ENCODE results near the gene JAZF1.

JAZF1 gene

DNA sequence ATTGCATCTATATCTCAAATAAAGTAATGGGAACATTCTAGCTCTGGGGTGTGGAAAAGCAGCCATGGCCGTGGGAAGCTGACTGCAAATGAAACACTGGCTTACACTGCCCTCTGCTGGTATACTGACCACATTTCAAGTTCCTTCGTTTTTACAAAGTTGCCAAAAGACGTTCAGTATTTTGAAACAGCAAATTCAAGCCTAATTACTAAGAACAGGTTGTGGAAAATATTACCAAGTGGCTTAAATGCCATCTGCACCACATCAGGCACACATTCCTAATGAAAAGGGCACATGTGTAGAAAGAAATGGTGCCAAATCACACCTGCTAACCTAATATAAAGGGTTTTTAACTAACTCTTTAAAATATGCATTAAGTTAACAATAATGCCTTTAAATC is 83.9 kb downstream of the JAZF1 start:
- Histone ChIP-seq H3K4me3 (ENCODE audit: low read depth in 1 of 2, low read length in 2 of 2) (no peak overlapping the region), H3K4me1 (ENCODE audit: control insufficient read depth in 1 of 2, insufficient read depth in 2 of 2, low read length in 2 of 2) (peaks cover 0 to 5% of the 10 kb centered on the region in 2 donors), H3K27ac (ENCODE audit: low read length) (no peak overlapping the region), H3K27me3 (ENCODE audit: low read depth, low read length) (no peaks in the 10 kb centered on the region), H3K36me3 (ENCODE audit: control insufficient read depth in 1 of 2, insufficient read depth in 2 of 2, low read length in 2 of 2) (no peaks in the 10 kb centered on the region), H3K9me3 (ENCODE audit: control insufficient read depth in 1 of 2, low read length in 2 of 2) (no peaks in the 10 kb centered on the region)

DNA sequence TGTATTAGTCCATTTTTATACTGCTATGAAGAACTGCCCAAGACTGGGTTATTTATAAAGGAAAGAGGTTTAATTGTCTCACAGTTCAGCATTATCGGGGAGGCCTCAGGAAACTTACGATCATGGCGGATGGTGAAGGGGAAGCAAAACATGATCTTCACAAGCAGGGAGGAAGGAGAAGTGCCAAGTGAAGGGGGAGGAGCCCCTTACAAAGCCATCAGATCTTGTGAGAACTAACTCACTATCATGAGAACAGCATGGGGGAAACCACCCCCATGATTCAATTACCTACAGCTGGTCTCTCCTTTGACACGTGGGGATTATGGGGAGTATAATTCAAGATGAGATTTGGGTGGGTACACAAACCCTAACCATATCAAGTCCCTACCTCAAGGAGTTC is 85.4 kb downstream of the JAZF1 start:
- H3K36me3 ChIP-seq (ENCODE audit: control insufficient read depth in 1 of 2, insufficient read depth in 2 of 2, low read length in 2 of 2): no peaks in the 10 kb centered on the region
- no peaks in the 10 kb centered on the region for H3K9me3 ChIP-seq (ENCODE audit: control insufficient read depth in 1 of 2, low read length in 2 of 2)
- H3K27ac ChIP-seq (ENCODE audit: low read length): no peak overlapping the region
- H3K27me3 ChIP-seq (ENCODE audit: low read depth, low read length): no peaks in the 10 kb centered on the region
- no peak overlapping the region for H3K4me3 ChIP-seq (ENCODE audit: low read depth in 1 of 2, low read length in 2 of 2)
- peaks cover 0 to 5% of the 10 kb centered on the region in 2 donors for H3K4me1 ChIP-seq (ENCODE audit: control insufficient read depth in 1 of 2, insufficient read depth in 2 of 2, low read length in 2 of 2)

GRCh38 chr7:28093623-28094232 is 86.9 kb downstream of the JAZF1 start:
- Histone ChIP-seq H3K27ac (ENCODE audit: low read length) (no peak overlapping the region), H3K36me3 (ENCODE audit: control insufficient read depth in 1 of 2, insufficient read depth in 2 of 2, low read length in 2 of 2) (no peaks in the 10 kb centered on the region), H3K27me3 (ENCODE audit: low read depth, low read length) (no peaks in the 10 kb centered on the region), H3K4me3 (ENCODE audit: low read depth in 1 of 2, low read length in 2 of 2) (no peak overlapping the region), H3K4me1 (ENCODE audit: control insufficient read depth in 1 of 2, insufficient read depth in 2 of 2, low read length in 2 of 2) (peaks cover 0 to 5% of the 10 kb centered on the region in 2 donors), H3K9me3 (ENCODE audit: control insufficient read depth in 1 of 2, low read length in 2 of 2) (no peaks in the 10 kb centered on the region)

GRCh38 chr7:28091190-28091589 is 89.4 kb downstream of the JAZF1 start:
- Histone ChIP-seq H3K4me1 (ENCODE audit: control insufficient read depth in 1 of 2, insufficient read depth in 2 of 2, low read length in 2 of 2) (no peaks in the 10 kb centered on the region), H3K4me3 (ENCODE audit: low read depth in 1 of 2, low read length in 2 of 2) (no peak overlapping the region), H3K9me3 (ENCODE audit: control insufficient read depth in 1 of 2, low read length in 2 of 2) (no peaks in the 10 kb centered on the region), H3K27me3 (ENCODE audit: low read depth, low read length) (no peaks in the 10 kb centered on the region), H3K36me3 (ENCODE audit: control insufficient read depth in 1 of 2, insufficient read depth in 2 of 2, low read length in 2 of 2) (no peaks in the 10 kb centered on the region), H3K27ac (ENCODE audit: low read length) (no peak overlapping the region)

DNA sequence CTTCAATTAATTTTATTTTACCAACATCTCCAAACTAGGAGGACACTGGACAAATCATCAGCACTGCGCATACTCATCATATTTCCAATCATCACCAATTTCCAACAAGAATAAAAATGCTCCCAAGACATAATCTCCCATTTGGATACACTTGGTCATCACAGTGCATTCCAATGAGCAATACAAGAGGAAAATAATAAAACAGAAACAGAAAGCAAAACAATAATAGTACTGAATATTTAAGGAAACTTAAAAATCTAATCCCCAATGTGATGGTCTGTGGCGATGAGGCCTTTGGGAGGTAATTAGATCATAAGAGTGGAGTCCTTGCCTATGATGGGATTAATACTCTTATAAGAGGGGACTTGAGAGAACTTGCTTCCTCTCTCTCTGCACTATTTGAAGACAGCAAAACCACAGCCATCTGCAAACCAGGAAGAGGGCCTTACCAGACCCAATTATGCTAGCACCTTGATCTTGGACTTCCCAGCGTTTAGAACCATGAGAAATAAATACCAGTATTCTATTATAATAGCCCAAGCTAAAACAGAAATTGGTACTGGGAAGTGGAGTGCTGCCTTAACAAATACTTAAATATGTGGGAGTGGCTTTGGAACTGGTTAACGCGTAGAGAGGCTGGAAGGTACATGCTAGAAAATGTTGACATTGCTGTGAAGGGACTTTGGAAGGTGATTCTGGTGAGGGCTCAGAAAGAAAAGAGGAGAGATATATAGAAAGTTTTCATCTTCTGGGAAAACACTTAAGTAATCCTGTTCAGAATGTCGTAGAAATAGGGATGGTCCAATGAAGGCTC is 91.5 kb downstream of the JAZF1 start:
- H3K36me3 ChIP-seq (ENCODE audit: control insufficient read depth in 1 of 2, insufficient read depth in 2 of 2, low read length in 2 of 2): peaks cover 0 to under 1% of the 10 kb centered on the region in 2 donors
- no peaks in the 10 kb centered on the region for H3K9me3 ChIP-seq (ENCODE audit: control insufficient read depth in 1 of 2, low read length in 2 of 2)
- H3K4me1 ChIP-seq (ENCODE audit: control insufficient read depth in 1 of 2, insufficient read depth in 2 of 2, low read length in 2 of 2): no peaks in the 10 kb centered on the region
- H3K27ac ChIP-seq (ENCODE audit: low read length): no peak overlapping the region
- H3K27me3 ChIP-seq (ENCODE audit: low read depth, low read length): no peaks in the 10 kb centered on the region
- H3K4me3 ChIP-seq (ENCODE audit: low read depth in 1 of 2, low read length in 2 of 2): no peak overlapping the region

DNA sequence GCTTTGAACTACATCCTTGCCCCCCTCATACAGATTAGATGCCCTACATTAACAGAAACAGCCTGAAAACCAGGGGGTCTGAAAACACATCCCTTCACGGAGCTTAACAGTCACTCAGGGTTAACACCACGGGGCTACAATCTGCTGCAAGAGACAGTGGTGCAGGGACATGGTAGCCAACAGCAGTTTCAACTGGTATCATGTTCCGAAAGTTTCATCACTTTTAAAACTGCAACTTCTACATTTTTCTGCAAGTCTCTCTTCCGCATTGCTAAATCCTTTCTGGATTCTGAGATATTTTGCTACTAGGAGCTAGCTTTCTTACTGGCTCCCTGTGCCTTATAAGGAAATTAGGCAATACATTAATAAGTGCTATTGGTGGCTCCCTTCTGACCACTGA is 92.6 kb downstream of the JAZF1 start:
- peaks cover 0 to 5% of the 10 kb centered on the region in 2 donors for H3K4me1 ChIP-seq (ENCODE audit: control insufficient read depth in 1 of 2, insufficient read depth in 2 of 2, low read length in 2 of 2)
- no peaks in the 10 kb centered on the region for H3K9me3 ChIP-seq (ENCODE audit: control insufficient read depth in 1 of 2, low read length in 2 of 2)
- H3K36me3 ChIP-seq (ENCODE audit: control insufficient read depth in 1 of 2, insufficient read depth in 2 of 2, low read length in 2 of 2): peaks cover 0 to 4% of the 10 kb centered on the region in 2 donors
- no peak overlapping the region for H3K27ac ChIP-seq (ENCODE audit: low read length)
- no peaks in the 10 kb centered on the region for H3K27me3 ChIP-seq (ENCODE audit: low read depth, low read length)
- no peak overlapping the region for H3K4me3 ChIP-seq (ENCODE audit: low read depth in 1 of 2, low read length in 2 of 2)

DNA sequence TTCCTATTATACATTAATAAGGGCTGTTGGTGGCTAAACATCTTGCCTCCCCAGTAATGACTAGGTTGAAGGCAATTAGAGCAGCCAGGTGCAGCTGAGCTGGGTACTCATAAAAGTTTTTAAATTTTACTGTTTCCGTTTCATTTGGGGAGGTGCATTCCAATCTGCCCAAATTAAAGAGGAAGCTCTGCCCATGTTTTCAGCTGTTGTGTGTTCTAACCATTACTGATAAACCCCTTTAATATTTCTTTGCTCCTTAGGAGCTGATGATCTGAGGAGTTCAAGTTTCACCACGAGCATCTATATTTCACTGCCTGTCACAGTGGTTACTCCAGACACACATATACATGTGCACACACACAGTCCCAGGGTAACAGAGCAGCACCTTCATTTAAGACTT is 94.4 kb downstream of the JAZF1 start:
- H3K27ac ChIP-seq (ENCODE audit: low read length): no peak overlapping the region
- no peaks in the 10 kb centered on the region for H3K9me3 ChIP-seq (ENCODE audit: control insufficient read depth in 1 of 2, low read length in 2 of 2)
- no peak overlapping the region for H3K4me3 ChIP-seq (ENCODE audit: low read depth in 1 of 2, low read length in 2 of 2)
- peaks cover 0 to 7% of the 10 kb centered on the region in 2 donors for H3K4me1 ChIP-seq (ENCODE audit: control insufficient read depth in 1 of 2, insufficient read depth in 2 of 2, low read length in 2 of 2)
- H3K27me3 ChIP-seq (ENCODE audit: low read depth, low read length): no peaks in the 10 kb centered on the region
- peaks cover 0 to 4% of the 10 kb centered on the region in 2 donors for H3K36me3 ChIP-seq (ENCODE audit: control insufficient read depth in 1 of 2, insufficient read depth in 2 of 2, low read length in 2 of 2)

DNA sequence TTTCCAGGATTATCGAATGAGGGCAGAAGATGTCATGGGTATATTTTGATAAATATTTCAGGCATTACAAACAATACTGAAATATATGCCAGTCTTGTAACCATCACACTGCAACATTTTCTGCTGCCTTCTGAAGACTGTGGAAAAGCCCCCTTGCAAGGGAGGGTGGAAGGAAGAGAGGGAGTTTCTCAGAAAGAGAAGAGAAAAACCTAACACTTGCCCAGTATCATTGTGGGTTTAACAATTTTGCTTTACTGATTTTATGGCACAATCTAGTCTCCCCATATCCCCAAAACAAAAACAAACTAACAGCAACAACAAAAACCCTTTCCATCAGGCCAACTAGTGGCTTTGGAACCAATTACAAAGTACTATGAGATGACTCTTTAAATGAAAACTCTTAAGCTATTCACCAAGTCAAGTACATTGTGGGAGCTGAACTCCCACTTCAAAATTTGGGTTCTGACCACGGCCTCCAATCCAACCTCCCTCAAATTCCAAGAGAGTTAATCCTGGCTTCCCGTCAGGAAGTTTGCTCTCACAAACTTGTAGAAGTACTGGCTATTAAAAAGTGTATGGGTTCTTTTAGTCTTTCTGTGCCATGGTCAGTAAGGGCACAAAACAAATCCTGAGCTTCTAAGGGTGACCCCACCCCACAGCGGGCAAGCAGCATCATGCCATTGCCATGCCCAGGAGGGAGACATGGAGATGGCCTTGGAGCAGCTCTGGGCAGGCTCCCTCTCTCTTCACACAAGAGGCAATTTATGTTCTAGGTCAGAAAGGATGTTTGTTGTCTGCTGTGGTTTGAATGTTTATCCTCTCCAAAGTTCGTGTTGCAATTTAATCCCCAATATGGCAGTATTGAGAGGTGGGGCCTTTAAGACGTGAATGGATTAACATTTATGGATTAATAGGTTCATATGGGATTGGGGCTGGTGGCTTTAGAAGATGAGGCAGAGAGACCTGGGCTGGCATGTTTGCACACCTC is 96.3 kb downstream of the JAZF1 start:
- Histone ChIP-seq H3K4me1 (ENCODE audit: control insufficient read depth in 1 of 2, insufficient read depth in 2 of 2, low read length in 2 of 2) (peaks cover 0 to 7% of the 10 kb centered on the region in 2 donors), H3K27me3 (ENCODE audit: low read depth, low read length) (no peaks in the 10 kb centered on the region), H3K36me3 (ENCODE audit: control insufficient read depth in 1 of 2, insufficient read depth in 2 of 2, low read length in 2 of 2) (peaks cover 0 to 4% of the 10 kb centered on the region in 2 donors), H3K9me3 (ENCODE audit: control insufficient read depth in 1 of 2, low read length in 2 of 2) (no peaks in the 10 kb centered on the region), H3K4me3 (ENCODE audit: low read depth in 1 of 2, low read length in 2 of 2) (no peak overlapping the region), H3K27ac (ENCODE audit: low read length) (peak overlapping the region; percentile 35)

GRCh38 chr7:28083164-28083997 is 97.2 kb downstream of the JAZF1 start:
- no peaks in the 10 kb centered on the region for H3K9me3 ChIP-seq (ENCODE audit: control insufficient read depth in 1 of 2, low read length in 2 of 2)
- peak overlapping the region; percentile 35 for H3K27ac ChIP-seq (ENCODE audit: low read length)
- no peak overlapping the region for H3K4me3 ChIP-seq (ENCODE audit: low read depth in 1 of 2, low read length in 2 of 2)
- H3K4me1 ChIP-seq (ENCODE audit: control insufficient read depth in 1 of 2, insufficient read depth in 2 of 2, low read length in 2 of 2): peaks cover 0 to 7% of the 10 kb centered on the region in 2 donors
- H3K36me3 ChIP-seq (ENCODE audit: control insufficient read depth in 1 of 2, insufficient read depth in 2 of 2, low read length in 2 of 2): peaks cover 0 to 4% of the 10 kb centered on the region in 2 donors
- H3K27me3 ChIP-seq (ENCODE audit: low read depth, low read length): no peaks in the 10 kb centered on the region

GRCh38 chr7:28082071-28082470 is 98.5 kb downstream of the JAZF1 start:
- no peaks in the 10 kb centered on the region for H3K27me3 ChIP-seq (ENCODE audit: low read depth, low read length)
- H3K4me3 ChIP-seq (ENCODE audit: low read depth in 1 of 2, low read length in 2 of 2): no peak overlapping the region
- H3K27ac ChIP-seq (ENCODE audit: low read length): no peak overlapping the region
- peaks cover 0 to 15% of the 10 kb centered on the region in 2 donors for H3K4me1 ChIP-seq (ENCODE audit: control insufficient read depth in 1 of 2, insufficient read depth in 2 of 2, low read length in 2 of 2)
- H3K36me3 ChIP-seq (ENCODE audit: control insufficient read depth in 1 of 2, insufficient read depth in 2 of 2, low read length in 2 of 2): peaks cover 0 to 4% of the 10 kb centered on the region in 2 donors
- H3K9me3 ChIP-seq (ENCODE audit: control insufficient read depth in 1 of 2, low read length in 2 of 2): no peaks in the 10 kb centered on the region
